ENCODE measurements around the gene HID1. TPM values are rescaled to one million over a fixed set of nuclear protein-coding genes. Genes with fewer than 3 reads are reported as not detected.

Gene HID1
- total RNA-seq, 1 donor from 2014 or later = 1.2 TPM

DNA sequence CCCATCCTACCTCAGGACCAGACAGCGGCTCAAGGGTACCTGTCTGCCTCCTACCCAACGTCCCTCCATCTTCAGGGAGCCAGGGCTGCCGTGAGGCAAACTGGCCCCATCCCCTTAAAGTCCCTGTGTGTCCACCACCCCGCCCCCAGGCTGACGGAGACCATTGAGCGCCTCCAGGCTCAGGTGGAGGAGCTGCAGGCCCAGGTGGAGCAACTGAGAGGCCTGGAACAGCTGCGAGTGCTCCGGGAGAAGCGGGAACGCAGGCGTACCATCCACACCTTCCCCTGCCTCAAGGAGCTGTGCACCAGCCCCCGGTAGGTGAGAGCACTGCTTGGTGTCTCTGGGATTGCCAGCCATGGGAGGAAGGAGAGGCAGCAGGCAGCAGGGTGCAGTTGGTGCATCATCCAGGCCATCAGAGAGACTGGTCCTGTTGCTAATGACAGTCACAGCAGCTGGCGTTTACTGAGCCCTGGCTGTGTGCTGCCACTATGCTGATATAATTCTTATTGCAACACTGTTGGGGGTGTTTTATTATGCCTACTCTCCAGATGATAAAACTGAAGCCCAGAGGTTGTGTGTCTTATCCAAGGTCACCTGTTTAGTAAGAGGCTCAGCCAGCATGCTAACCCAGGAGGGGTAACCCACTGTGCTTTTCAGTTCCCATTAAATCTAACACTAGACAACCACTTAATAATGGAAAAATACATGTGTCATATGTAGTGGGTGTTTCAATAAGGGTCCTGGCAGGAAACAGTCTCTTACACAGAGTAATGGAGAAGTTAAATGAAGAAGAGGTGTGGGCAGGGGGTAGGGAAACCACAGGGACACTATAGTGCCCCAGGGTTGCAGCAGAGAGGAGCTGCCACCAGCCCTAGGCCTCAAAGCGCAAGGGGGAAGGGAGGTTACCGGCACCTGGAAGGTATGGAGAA, 29.6 kb upstream of the HID1 start:
- intact Hi-C loops (cut with micrococcal nuclease) = no loop called here

DNA sequence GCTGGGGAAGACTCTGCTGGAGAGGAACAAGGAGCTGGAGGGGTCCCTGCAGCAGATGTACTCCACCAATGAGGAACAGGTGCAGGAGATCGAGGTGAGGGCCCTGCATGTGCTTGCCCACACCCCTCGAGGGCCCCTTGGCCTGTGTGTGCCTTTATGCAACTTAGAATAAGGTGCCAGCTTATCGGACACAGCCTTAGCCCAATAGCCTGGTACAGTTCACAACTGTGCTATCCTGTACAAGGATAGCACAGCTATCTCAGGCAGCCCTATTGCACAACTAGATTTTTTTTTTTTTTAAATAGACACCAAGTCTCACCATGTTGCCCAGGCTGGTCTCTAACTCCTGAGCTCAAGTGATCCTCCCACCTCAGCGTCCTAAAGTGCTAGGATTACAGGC, 27.0 kb upstream of the HID1 start:
- intact Hi-C loops (cut with micrococcal nuclease) = no loop called here

DNA sequence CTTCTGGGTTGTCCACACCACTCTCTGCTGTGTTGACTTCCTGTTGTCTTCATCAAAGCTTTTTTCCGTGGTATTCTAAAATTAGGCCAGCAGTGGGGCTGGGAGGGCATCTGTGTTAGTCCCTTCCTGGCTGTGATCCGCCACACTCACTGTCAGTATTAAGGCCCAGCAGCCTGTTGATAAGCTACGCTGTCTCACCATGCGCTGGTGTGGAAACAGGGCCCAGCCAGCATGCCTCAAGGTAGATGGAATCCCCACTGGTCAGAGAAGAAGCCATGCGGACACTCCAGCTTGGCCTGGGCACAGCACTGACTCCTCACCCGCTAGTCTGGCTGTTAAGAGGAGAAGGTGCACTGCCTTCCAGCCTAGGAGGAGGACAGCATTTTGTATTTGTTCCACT, 26.2 kb upstream of the HID1 start:
- intact Hi-C loops (cut with micrococcal nuclease) = no loop called here

DNA sequence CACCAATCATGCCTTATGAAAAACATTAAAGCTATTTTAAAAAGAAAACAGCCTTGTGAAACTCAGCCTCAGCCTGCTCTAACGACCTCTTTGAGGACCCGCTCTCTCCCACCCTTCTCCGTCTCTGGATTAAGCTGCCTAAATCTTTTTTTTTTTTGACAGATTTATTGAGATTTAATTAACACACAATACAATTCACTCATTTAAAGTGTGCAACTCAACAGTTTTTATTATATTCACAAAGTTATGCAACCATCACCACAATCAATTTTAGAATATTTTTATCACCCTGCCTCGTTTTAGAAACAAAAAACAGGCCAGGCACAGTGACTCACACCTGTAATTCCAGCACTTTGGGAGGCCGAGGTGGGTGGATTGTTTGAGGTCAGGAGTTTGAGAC, 23.3 kb upstream of the HID1 start:
- intact Hi-C loops (cut with micrococcal nuclease) = no loop called here

DNA sequence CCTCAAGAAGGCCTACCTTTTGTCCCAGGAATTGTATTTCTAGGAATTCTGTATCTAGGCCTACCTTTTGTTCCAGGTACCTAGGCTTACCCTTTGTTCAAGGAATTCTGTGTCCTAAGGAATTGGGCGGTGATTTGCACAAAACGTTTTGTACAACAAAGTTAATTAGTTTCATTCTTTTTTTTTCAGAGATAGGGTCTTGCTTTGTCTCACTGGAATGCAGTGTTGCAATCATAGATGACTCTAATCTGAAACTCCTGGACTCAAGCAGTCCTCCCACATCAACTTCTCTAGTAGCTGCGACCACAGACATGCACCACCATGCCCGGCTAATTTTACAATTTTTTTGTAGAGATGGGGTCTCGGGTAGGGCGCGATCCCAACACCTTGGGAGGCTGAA, 21.9 kb upstream of the HID1 start:
- intact Hi-C loops (cut with micrococcal nuclease) = no loop called here

DNA sequence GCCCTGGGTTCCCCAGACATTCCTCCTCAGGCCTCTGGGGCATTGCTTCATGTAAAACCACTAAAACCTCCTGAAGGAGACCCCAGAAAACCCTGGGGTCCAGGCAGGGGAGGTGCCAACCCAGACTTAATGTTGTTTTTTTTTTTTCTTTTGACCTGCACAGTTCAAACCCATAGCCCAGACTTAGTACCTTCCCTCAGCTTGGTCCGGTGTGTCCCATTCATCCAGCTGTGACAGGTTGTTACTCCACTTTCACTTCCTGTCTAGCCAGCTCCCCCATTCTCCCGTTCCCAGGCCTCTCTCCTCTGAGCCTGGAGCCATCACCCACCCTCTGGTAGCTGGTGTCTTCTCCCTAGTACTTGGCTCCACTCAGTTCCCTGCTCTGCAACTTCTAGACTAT, 19.7 kb upstream of the HID1 start:
- intact Hi-C loops (cut with micrococcal nuclease) = no loop called here

DNA sequence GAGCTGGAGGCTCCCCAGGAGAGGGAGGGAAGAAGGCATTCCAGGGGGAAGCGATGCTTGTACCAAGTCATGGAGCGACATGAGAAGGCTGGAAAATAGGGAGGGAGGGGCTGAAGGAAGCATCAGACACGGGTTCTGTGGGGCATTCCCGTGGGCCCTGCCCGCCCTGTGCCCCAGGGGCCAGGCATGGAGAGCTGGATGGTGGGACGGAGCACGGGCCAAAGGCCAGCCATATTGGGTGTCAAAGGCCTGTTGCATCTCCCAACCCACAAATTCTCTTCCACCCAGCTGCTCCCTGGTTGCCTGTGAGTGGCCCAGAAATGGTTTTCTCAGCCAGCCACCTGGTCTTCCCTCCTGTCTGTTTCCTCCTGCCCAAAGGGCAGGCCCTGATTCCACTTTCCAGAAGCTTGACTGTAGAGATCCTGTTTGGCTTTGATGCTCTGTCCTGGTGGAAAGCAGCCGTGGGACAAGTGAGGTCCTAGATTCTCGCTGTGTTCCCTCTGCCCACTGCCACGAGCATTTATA, 18.1 kb upstream of the HID1 start:
- intact Hi-C loops (cut with micrococcal nuclease) = no loop called here

DNA sequence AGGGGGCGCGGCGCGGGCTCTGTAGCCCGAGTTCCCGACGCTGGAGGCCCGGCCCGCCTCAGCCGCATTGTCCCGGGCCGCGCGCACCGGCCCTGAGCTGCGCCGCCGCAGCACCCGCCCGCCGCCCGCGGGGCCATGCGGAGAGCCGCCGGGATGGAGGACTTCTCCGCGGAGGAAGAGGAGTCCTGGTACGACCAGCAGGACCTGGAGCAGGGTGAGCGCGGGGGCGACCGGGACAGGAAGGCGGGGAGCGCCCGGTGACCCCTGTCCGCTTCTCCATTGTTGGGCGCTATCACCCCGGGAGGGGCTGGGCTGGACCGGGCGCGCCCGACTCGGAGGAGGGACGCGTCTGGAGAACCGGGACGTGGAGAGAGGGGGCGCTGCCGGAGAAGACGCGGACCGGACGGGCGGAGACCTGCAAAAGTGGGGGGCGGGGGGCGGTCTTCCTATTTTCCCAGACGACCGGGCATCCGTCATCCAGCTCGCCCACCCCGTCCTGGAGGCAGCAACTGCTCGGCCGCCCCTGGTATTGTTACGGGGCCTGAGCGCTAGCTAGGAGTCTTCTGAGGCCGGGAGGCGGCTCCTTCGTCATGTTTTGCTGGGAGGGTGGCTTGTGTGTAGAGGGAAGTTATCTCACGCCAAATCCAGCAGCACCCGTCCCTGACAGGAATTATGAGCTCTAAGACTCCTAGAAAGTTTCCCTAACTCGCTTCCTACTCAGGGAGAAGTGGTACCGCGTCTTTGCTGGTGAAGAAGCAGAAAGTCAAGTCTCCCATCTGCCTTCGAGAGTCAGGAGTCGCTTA, 15.6 kb upstream of the HID1 start:
- intact Hi-C loops (cut with micrococcal nuclease) = loop anchor here (1.0 to 10.0 kb wide), 7 partner anchors 16 to 527 kb away; partner anchors contain the start of genes ATP5PD, CASKIN2, HID1 and KCTD2

DNA sequence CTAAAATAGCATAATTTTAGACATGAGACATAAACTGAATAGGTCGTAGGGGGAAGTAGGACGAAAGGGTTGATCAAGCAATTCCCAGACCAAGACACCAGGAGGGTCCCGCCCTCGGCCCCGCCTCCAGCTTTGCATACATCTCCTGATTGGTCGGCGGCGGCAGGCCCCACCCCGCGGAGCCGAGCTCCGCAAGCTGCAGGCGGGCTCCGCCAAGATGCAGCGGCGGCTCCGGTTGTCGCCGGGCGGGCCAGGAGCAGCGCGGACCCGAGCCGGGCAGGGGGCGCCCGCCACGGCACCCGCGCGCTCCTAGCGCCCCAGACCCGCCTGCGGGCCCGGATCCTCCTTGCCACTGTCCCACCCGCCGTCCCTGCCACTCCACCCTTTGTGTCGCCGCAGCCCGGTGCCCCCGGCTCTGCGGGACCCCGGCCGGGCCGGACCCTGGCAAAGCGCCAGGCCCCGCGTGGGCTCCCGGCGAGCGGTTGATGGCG, 14.9 kb upstream of the HID1 start, which contains the start of gene CDR2L:
TSS of gene CDR2L (plus strand) at position 215 of the 491 bp plus-strand sequence. CDS start 412 bp downstream, outside the sequence.
- intact Hi-C loops (cut with micrococcal nuclease) = loop anchor here (1.0 to 10.0 kb wide), 7 partner anchors 15 to 527 kb away; partner anchors contain the start of genes ATP5PD, CASKIN2, HID1 and KCTD2

DNA sequence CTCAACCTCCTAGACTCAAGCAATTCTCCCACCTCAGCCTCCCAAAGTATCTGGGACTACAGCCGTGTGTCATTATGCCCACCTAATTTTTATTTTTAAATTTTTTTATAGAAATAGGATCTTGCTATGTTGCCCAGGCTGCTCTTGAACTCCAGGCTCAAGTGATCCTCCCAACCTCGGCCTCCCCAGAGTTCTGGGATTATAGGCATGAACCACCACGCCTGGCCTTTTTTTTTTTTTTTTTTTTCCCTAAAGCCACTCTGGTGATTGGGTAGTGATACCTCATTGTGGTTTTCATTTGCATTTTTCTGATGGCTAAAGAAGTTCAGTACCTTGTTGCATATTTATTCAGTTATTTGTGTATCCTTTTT, 13.6 kb upstream of the HID1 start:
- intact Hi-C loops (cut with micrococcal nuclease) = loop anchor here (1.0 to 10.0 kb wide), 4 partner anchors 61 to 529 kb away; partner anchors contain the start of genes ATP5PD, CASKIN2, KCTD2 and SLC16A5

DNA sequence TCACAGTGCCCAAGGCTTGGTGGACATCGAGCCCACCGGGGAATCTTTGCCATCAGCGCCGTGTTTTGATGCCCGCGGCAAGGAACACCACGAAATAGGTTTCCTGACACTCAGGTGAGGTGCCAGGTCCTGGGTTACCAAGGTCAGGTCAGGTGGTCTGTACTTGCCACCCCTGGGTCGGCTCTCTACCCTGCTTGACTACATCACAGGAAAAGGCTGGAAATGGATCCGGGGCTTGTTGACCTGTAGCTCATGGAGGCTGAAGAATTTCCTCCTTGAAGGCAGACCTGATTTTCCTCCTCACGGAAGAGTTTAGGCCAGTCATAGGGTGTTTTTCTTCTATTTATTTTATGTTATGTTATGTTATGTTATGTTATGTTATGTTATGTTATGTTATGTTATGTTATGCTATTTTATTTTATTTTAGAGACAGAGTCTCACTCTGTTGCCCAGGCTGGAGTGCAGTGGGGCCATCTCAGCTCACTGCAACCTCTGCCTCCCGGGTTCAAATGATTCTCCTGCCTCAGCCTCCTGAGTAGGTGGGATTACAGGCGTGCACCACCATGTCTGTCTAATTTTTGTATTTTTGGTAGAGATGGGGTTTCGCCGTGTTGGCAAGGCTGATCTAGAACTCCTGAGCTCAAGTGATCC, 10.2 kb upstream of the HID1 start:
- intact Hi-C loops (cut with micrococcal nuclease) = loop anchor here (1.0 to 10.0 kb wide), 6 partner anchors 10 to 532 kb away; partner anchors contain the start of genes CASKIN2, HID1, MRPL58 and SUMO2

DNA sequence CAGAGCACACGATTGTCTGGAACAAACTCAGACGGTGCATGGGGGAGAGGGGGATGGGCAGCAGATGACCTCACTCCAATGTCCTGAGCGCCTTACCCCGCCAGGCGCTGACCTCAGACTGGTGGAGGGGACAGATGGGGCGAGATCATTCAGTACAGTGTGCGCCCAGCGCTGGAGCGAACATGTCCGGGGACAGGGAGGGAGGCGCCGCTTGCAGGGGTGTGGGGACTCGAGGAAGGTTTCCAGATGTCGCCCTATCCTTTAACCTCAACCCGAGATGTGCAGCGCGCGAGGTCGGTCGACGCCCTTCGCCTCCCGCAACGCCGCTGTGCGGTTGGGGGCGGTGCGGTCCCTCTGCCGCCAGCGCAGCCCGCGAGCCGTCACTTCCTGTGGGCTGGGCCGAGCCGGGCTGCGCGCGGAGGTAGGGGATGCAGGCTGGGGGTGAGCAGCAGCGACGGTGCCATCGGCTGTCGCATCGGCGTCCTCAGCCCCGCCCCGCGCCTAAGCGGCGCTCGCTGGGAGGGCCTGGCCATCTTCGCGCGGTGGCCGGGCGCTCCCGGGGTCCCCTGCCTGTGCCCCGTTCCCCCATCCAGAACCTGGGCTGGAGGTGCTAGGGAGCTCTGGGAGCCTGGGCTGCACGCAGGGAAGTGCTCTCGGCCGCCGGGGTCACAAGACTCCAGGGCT, 9.6 kb upstream of the HID1 start:
- intact Hi-C loops (cut with micrococcal nuclease) = loop anchor here (1.0 to 10.0 kb wide), 6 partner anchors 10 to 533 kb away; partner anchors contain the start of genes CASKIN2, HID1, MRPL58 and SUMO2

DNA sequence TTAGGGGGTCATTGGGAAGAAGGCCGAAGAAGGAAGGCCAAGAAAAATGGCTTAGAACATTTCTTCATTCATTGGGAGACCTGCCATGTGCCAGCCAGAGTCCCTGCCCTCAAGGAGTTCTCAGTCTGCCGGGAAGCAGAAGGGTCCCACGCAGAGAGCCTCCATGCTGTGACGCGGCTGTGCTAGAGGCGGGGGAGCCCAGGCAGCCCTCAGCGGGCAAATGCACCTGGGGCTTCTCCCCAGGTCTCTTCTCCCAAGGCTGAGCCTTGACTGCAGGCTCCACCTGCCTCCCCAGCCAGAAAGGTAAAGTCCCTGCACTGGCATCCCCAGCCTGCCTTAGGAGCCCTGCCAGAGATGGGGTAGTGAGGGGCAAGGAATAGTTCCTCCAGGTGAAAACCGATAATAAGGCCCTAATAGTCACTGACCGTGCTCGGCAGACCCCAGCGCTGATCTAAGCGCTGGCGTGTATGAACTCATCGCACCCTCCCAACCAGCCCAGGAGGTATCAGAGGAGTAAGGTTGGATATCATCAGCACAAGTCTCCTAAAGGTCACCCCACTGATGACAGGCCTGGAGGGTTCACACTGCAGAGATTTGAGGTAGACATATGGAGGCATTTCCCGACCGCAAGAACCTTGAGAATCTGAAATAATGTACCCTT, 8.9 kb upstream of the HID1 start:
- intact Hi-C loops (cut with micrococcal nuclease) = loop anchor here (10.0 kb wide), 2 partner anchors 203 to 533 kb away; partner anchors contain the start of genes CASKIN2, SUMO2 and TSEN54

DNA sequence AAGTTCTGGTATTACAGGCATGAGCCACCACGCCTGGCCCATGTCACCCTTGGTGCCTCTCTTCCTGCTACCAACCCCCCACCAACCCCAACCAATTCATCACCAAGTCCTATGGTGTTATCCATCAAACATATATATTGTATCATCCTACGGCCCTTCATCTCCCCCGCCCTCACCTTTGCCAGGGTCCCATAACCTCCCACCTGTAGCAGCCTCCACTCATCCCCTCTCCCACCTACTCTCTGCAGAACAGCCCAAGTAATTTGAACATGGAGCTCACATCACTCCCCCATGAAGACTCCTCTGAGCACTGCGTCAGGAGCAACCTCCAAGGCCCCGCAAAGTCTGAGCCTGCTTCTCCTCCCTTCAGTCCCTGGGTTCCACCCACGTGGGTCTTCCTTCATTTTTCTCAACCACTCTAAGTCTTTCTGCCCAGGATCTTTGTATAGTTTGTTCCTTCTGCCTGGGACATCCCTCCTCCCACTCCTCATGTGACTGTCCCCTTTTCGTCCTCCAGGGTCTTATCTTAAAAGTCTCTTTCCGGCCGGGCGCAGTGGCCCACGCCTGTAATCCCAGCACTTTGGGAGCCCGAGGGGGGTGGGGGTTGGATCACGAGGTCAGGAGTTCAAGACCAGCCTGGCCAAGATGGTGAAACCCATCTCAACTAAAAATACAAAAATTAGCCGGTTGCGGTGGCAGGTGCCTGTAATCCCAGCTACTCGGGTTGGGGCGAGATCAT, 7.0 kb upstream of the HID1 start:
- intact Hi-C loops (cut with micrococcal nuclease) = loop anchor here (10.0 kb wide), 2 partner anchors 205 to 535 kb away; partner anchors contain the start of genes CASKIN2, SUMO2 and TSEN54

DNA sequence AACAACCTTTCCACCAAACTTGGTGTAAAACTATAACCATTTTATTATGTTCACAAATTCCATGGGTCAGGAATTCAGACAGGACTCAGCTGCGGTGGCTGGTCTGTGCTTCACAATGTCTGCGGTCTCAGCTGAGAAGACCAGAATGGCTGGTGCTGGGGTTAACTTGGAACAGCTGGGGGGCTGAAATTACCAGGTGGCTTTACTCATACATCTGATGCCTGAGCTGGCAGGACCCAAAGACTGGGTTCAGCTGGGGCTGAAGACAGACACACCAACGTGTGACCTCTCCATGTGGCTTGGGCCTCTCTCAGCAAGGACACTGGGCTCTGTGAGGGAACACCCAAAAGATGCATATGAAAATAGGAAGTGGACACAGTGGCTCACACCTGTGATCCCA, 5.7 kb upstream of the HID1 start:
- intact Hi-C loops (cut with micrococcal nuclease) = no loop called here

DNA sequence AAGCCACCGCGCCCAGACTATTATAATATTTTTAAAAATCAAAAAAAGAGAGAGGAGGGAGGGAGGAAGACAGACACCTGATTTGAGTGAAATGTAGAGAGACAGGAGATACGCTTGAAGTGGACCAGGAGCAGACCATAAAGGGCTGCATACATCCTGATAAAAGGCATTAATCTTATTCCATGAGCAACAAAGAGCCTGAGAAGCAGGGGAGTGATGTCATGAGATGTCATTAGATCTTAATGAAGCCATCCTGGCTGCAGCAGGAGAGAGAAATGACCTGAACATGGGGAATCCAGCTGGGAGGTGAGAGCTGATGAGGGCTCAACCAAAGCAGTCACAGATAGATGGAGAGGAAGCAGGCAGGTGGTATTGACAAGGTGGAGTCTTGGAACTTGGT, 5.2 kb upstream of the HID1 start:
- intact Hi-C loops (cut with micrococcal nuclease) = no loop called here

DNA sequence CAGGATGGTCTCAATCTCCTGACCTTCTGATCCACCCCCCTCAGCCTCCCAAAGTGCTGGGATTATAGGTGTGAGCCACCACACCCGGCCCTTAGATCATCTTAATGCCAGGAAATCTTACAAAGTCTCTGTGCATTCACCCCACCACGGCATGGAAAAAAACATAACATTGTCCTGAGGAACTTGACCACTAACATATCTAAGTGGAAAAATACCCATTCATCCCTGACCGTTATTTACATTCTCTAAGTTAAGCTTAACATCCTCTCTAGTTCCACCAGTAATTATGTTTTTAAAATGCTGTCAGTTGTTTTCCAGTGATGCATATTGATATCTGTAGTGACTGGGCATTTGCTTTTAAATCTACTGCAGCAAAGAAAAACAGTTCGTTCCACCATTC, 3.4 kb upstream of the HID1 start:
- intact Hi-C loops (cut with micrococcal nuclease) = no loop called here

DNA sequence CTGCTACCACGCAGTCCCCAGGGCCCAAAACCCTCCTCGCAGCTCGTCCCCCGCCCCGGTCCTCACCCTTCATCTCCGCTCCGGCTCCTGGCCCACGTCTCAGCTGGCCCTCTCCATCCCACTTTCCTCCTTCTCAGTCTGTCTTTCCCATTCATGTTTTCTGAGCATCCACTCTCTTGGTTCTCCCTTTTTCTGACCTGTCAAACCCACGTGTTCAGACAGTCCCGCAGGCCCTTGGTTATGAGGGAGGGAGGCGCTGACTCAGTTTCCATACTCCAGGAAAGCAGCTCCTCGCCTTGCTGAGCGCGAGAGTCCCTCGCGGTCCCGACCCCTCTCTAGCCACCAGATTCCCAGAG, 392 bp upstream of the HID1 start:
- intact Hi-C loops (cut with micrococcal nuclease) = loop anchor here (1.0 kb wide), 2 partner anchors 9 to 14 kb away; partner anchors contain the start of gene CDR2L

DNA sequence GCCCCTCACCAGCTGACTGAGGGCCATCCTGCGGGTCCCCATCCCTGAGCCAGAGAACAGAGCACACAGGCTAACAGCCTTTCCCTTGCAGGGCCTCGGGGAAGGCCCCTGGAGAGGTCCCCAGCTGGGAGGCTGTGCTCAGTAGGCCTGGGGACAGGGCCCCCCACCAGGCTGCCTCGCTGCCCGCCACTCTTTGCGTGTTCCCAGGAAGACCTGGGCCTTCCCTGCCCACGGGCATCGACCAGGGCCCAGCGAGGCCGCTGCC, 785 bp downstream of the HID1 start:
- intact Hi-C loops (cut with micrococcal nuclease) = loop anchor here (1.0 kb wide), 2 partner anchors 11 to 16 kb away; partner anchors contain the start of gene CDR2L

Measured in T-helper 1 cell treated with Interleukin-12 subunit alpha and Interleukin-12 subunit beta and Interleukin-4 antibody, amounts not matched to agents 30 ng/mL and 1 ng/mL, for 36 hours (primary cell).